Mesenchymal stem cell (in vitro differentiated cells and primary cell): ENCODE data around the gene A1BG.

ENCODE experiments used
- DNase-seq: peaks from one replicate; pipeline ENCODE4 v3.0.0-alpha.2; 2013
- H2AFZ ChIP-seq: one replicate; pipeline ENCODE4 v1.6.1; 2013; ENCODE audit warnings: low read depth, mild to moderate bottlenecking, control low read depth, inconsistent platforms, low read length, moderate library complexity
- H2AK5ac ChIP-seq: 2 replicates; pipeline ENCODE4 v1.6.1; 2013; ENCODE audit warnings: low read length, moderate library complexity, mild to moderate bottlenecking, inconsistent platforms; ENCODE audit not compliant: severe bottlenecking
- H2BK120ac ChIP-seq: one replicate; pipeline ENCODE4 v1.6.1; 2013; ENCODE audit warnings: low read depth, mild to moderate bottlenecking, inconsistent platforms, low read length, moderate library complexity
- H2BK12ac ChIP-seq, 2 experiments: one replicate each; pipeline ENCODE4 v1.6.1; 2013; ENCODE audit warnings: inconsistent platforms in 2 of 2, low read length in 2 of 2, mild to moderate bottlenecking in 2 of 2, moderate library complexity in 2 of 2, control low read depth in 1 of 2
- H2BK15ac ChIP-seq: one replicate; pipeline ENCODE4 v1.6.1; 2013; ENCODE audit warnings: mild to moderate bottlenecking, low read depth, inconsistent platforms; ENCODE audit not compliant: poor library complexity, severe bottlenecking
- H2BK5ac ChIP-seq: 2 replicates; pipeline ENCODE4 v1.6.1; 2013; ENCODE audit warnings: low read depth, mild to moderate bottlenecking, low read length, control low read depth, inconsistent platforms; ENCODE audit not compliant: poor library complexity, severe bottlenecking
- H3K14ac ChIP-seq, 2 experiments: one replicate each; pipeline ENCODE4 v1.6.1; 2013; ENCODE audit warnings: inconsistent platforms in 2 of 2, low read length in 2 of 2, control low read depth in 1 of 2, mild to moderate bottlenecking in 1 of 2, moderate library complexity in 1 of 2
- H3K18ac ChIP-seq, 2 experiments: one replicate each; pipeline ENCODE4 v1.6.1; 2013; ENCODE audit warnings: inconsistent platforms in 2 of 2, low read length in 2 of 2, control low read depth in 1 of 2, low read depth in 1 of 2, mild to moderate bottlenecking in 1 of 2
- H3K23ac ChIP-seq, 2 experiments: one replicate each; pipeline ENCODE4 v1.6.1; 2013; ENCODE audit warnings: inconsistent platforms in 2 of 2, low read length in 2 of 2, mild to moderate bottlenecking in 2 of 2, moderate library complexity in 2 of 2, control low read depth in 1 of 2
- H3K27ac ChIP-seq: 2 replicates; pipeline ENCODE4 v1.5.1; 2013; ENCODE audit warnings: mild to moderate bottlenecking, moderate library complexity, low read length, control low read depth, inconsistent platforms; ENCODE audit not compliant: poor library complexity, severe bottlenecking
- H3K27me3 ChIP-seq, 2 experiments: 2 replicates each; pipeline versions ENCODE4 v1.6.1 to v1.7.0; 2013; ENCODE audit warnings: low read length in 2 of 2, mild to moderate bottlenecking in 2 of 2, moderate library complexity in 2 of 2, control low read depth in 1 of 2, inconsistent platforms in 1 of 2; ENCODE audit not compliant: control insufficient read depth in 1 of 2, insufficient read depth in 1 of 2
- H3K36me3 ChIP-seq, 2 experiments: 2 replicates each; pipeline versions ENCODE4 v1.6.1 to v1.7.0; 2013; ENCODE audit warnings: low read length in 2 of 2, control low read depth in 1 of 2, inconsistent platforms in 1 of 2, low read depth in 1 of 2, mild to moderate bottlenecking in 1 of 2; ENCODE audit not compliant: insufficient read depth in 2 of 2, control insufficient read depth in 1 of 2
- H3K4ac ChIP-seq, 2 experiments: one replicate each; pipeline ENCODE4 v1.6.1; 2013; ENCODE audit warnings: inconsistent platforms in 2 of 2, low read length in 2 of 2, mild to moderate bottlenecking in 2 of 2, moderate library complexity in 2 of 2, control low read depth in 1 of 2, low read depth in 1 of 2
- H3K4me1 ChIP-seq: 2 replicates; pipeline ENCODE4 v1.6.1; 2013; ENCODE audit warnings: low read depth, low read length, control low read depth; ENCODE audit not compliant: control insufficient read depth, insufficient read depth
- H3K4me2 ChIP-seq: 2 replicates; pipeline ENCODE4 v1.6.1; 2013; ENCODE audit warnings: low read length, mild to moderate bottlenecking, inconsistent platforms; ENCODE audit not compliant: poor library complexity, severe bottlenecking
- H3K4me3 ChIP-seq, 2 experiments: 2 replicates each; pipeline versions ENCODE4 v1.5.1 to v1.7.0; 2013; ENCODE audit warnings: low read length in 2 of 2, mild to moderate bottlenecking in 2 of 2, control low read depth in 1 of 2, low read depth in 1 of 2; ENCODE audit not compliant: insufficient read depth in 1 of 2
- H3K79me1 ChIP-seq: replicated peaks from 2 replicates; pipeline ENCODE4 v1.6.1; 2013; ENCODE audit warnings: mild to moderate bottlenecking, control low read depth, low read length, inconsistent platforms; ENCODE audit not compliant: poor library complexity, severe bottlenecking
- H3K9ac ChIP-seq: 2 replicates; pipeline ENCODE4 v1.7.0; 2013; ENCODE audit warnings: mild to moderate bottlenecking, low read length, moderate library complexity
- H3K9me3 ChIP-seq: 2 replicates; pipeline ENCODE4 v1.7.0; 2013; ENCODE audit warnings: mild to moderate bottlenecking, low read length; ENCODE audit not compliant: control insufficient read depth
- H4K8ac ChIP-seq: one replicate; pipeline ENCODE4 v1.6.1; 2013; ENCODE audit warnings: inconsistent platforms, mild to moderate bottlenecking, low read length, moderate library complexity
- H4K91ac ChIP-seq: one replicate; pipeline ENCODE4 v1.6.1; 2013; ENCODE audit warnings: mild to moderate bottlenecking, low read length, inconsistent platforms
- WGBS: methylation state at CpG from one replicate; pipeline ENCODE4 v1.1.7; 2013; ENCODE audit warnings: mixed read lengths; 5-methylcytosine and 5-hydroxymethylcytosine counted together

A1BG gene

GRCh38 chr19:58397533-58398037 is 44.3 kb upstream of the A1BG start:
- Histone ChIP-seq H3K18ac (no peak overlapping the region), H3K27me3 (peaks cover 0 to 8% of the 10 kb centered on the region in 2 experiments), H2AK5ac (no peak overlapping the region), H4K8ac (no peak overlapping the region), H3K4me1 (peaks cover 24% of the 10 kb centered on the region), H2BK120ac (no peak overlapping the region), H3K9ac (no peak overlapping the region), H3K23ac (no peak overlapping the region), H3K14ac (no peak overlapping the region), H3K36me3 (peaks cover 29 to 49% of the 10 kb centered on the region in 2 experiments), H3K9me3 (no peaks in the 10 kb centered on the region), H3K79me1 (peaks cover 13% of the 10 kb centered on the region), H2AFZ (no peak overlapping the region), H4K91ac (no peak overlapping the region), H2BK12ac (no peak overlapping the region), H2BK5ac (no peak overlapping the region), H3K4ac (no peak overlapping the region), H3K27ac (no peak overlapping the region), H3K4me3 (no peak overlapping the region), H2BK15ac (no peak overlapping the region), H3K4me2 (no peak overlapping the region)
- DNase-seq: no peak
- 91% methylated on average over 7 of the region's 7 CpGs for WGBS

- no peak overlapping the region for H2AK5ac ChIP-seq
- peaks cover 12% of the 10 kb centered on the region for H3K79me1 ChIP-seq
- no peak overlapping the region for H3K14ac ChIP-seq
- H3K4me2 ChIP-seq: no peak overlapping the region
- H3K4me1 ChIP-seq: peaks cover 21% of the 10 kb centered on the region
- H3K9ac ChIP-seq: no peak overlapping the region
- H2BK120ac ChIP-seq: no peak overlapping the region
- H4K91ac ChIP-seq: no peak overlapping the region
- H2AFZ ChIP-seq: no peak overlapping the region
- H3K27ac ChIP-seq: no peak overlapping the region
- 76% methylated on average over 58 of the region's 58 CpGs for WGBS
- H2BK5ac ChIP-seq: no peak overlapping the region
- H3K4ac ChIP-seq: no peak overlapping the region
- H2BK12ac ChIP-seq: no peak overlapping the region
- peaks cover 33 to 56% of the 10 kb centered on the region in 2 experiments for H3K36me3 ChIP-seq
- no peak overlapping the region for H2BK15ac ChIP-seq
- peaks cover 0 to 8% of the 10 kb centered on the region in 2 experiments for H3K27me3 ChIP-seq
- H4K8ac ChIP-seq: peak overlapping the region; percentile 15
- no peaks in the 10 kb centered on the region for H3K9me3 ChIP-seq
- no peak for DNase-seq
- H3K18ac ChIP-seq: no peak overlapping the region
- H3K23ac ChIP-seq: no peak overlapping the region
- no peak overlapping the region for H3K4me3 ChIP-seq
Measured at GRCh38 chr19:58396691-58397532, 43.6 kb upstream of the A1BG start.

- Histone ChIP-seq H3K14ac (peak overlapping the region in 1 of 2 experiments; percentile 53), H3K4me3 (no peak overlapping the region), H3K27me3 (peaks cover 0 to 8% of the 10 kb centered on the region in 2 experiments), H3K18ac (peak overlapping the region in 1 of 2 experiments; percentile 54), H2BK12ac (peak overlapping the region in 1 of 2 experiments; percentile 15), H3K27ac (no peak overlapping the region), H4K8ac (peak overlapping the region; percentile 83), H3K79me1 (peaks cover 12% of the 10 kb centered on the region), H3K4ac (peak overlapping the region in 1 of 2 experiments; percentile 13), H2BK15ac (no peak overlapping the region), H3K4me2 (no peak overlapping the region), H2BK120ac (no peak overlapping the region), H2AK5ac (no peak overlapping the region), H3K4me1 (peaks cover 20% of the 10 kb centered on the region), H2AFZ (no peak overlapping the region), H4K91ac (peak overlapping the region; percentile 28), H2BK5ac (no peak overlapping the region), H3K9ac (no peak overlapping the region), H3K9me3 (no peaks in the 10 kb centered on the region), H3K23ac (peak overlapping the region in 1 of 2 experiments; percentile 44), H3K36me3 (peaks cover 36 to 63% of the 10 kb centered on the region in 2 experiments)
- WGBS: 16% methylated on average over 49 of the region's 75 CpGs
- no peak for DNase-seq
Measured at GRCh38 chr19:58395979-58396627, 42.8 kb upstream of the A1BG start.
